ENCODE measurements around the gene DLGAP4. TPM values are rescaled to one million over a fixed set of nuclear protein-coding genes. Genes with fewer than 3 reads are reported as not detected.

DLGAP4 gene
- total and polyA plus RNA-seq, 2 of the 8 experiments (the other 6 are each of a cell fraction or from before 2014, with no cell fraction given), result 41.2 to 57.2 TPM

- DNase-seq (ENCODE audit: low read depth in 1 of 2, low spot score in 2 of 2) (no peak), FAIRE-seq (no peak)
- Histone ChIP-seq H2AFZ (ENCODE audit: low read length) (no peak overlapping the region), H4K5ac (ENCODE audit: insufficient read length, low read depth, low read length) (no peak overlapping the region), H3K23ac (ENCODE audit: insufficient read length) (no peak overlapping the region), H3K4ac (replicated peaks; ENCODE audit: insufficient read length, low read depth, low read length) (no peak overlapping the region), H3K79me2 (ENCODE audit: control insufficient read depth in 1 of 2, insufficient read depth in 2 of 2, low read length in 2 of 2) (no peaks in the 10 kb centered on the region), H2AK5ac (ENCODE audit: low read depth, low read length) (no peak overlapping the region), H3K9me3 (ENCODE audit: insufficient read depth in 2 of 2, low read depth in 1 of 2, low read length in 1 of 2) (no peaks in the 10 kb centered on the region), H2BK20ac (ENCODE audit: low read length) (no peak overlapping the region), H3K27me3 (replicated peaks in 1 of 4; ENCODE audit: control insufficient read depth in 3 of 4, extremely low read depth in 1 of 4, insufficient read depth in 3 of 4, low read length in 3 of 4) (no peaks in the 10 kb centered on the region), H3K27ac (ENCODE audit: low read depth, low read length) (no peak overlapping the region), H2BK5ac (ENCODE audit: low read depth, low read length) (no peak overlapping the region), H3K56ac (replicated peaks; ENCODE audit: insufficient read length, low read depth, low read length) (no peak overlapping the region), H3K23me2 (ENCODE audit: low read depth, low read length) (no peaks in the 10 kb centered on the region), H2BK120ac (replicated peaks; ENCODE audit: low read depth, low read length) (no peak overlapping the region), H2BK12ac (ENCODE audit: low read depth, low read length) (no peak overlapping the region), H3K18ac (ENCODE audit: extremely low read depth, low read length) (no peak overlapping the region), H3K79me1 (ENCODE audit: low read depth, low read length) (no peaks in the 10 kb centered on the region), H4K8ac (ENCODE audit: extremely low read depth, insufficient read depth, low read length) (no peak overlapping the region; the same call in 1 of the 2 replicates), H2BK15ac (ENCODE audit: low read length) (no peak overlapping the region), H4K91ac (replicated peaks; ENCODE audit: insufficient read length, low read length) (no peak overlapping the region), H3K4me1 (replicated peaks in 1 of 4; ENCODE audit: control insufficient read depth in 3 of 4, insufficient read depth in 4 of 4, low read length in 3 of 4) (no peaks in the 10 kb centered on the region), H3K9ac (replicated peaks in 1 of 4; ENCODE audit: extremely low read depth in 1 of 4, low read depth in 3 of 4, low read length in 3 of 4) (no peak overlapping the region), H3K36me3 (ENCODE audit: control insufficient read depth in 2 of 4, insufficient read depth in 4 of 4, low read length in 3 of 4) (no peaks in the 10 kb centered on the region), H4K20me1 (replicated peaks in 1 of 2; ENCODE audit: control insufficient read depth in 1 of 2, insufficient read depth in 2 of 2, low read length in 2 of 2) (peaks cover 0 to 5% of the 10 kb centered on the region in 2 experiments), H3K4me2 (ENCODE audit: insufficient read depth in 1 of 2, low read depth in 2 of 2, low read length in 2 of 2) (no peak overlapping the region), H3K4me3 (ENCODE audit: extremely low read depth in 1 of 4, insufficient read depth in 2 of 4, low read depth in 3 of 4, low read length in 4 of 4) (no peak overlapping the region), H3K14ac (ENCODE audit: insufficient read length) (no peak overlapping the region)
- ChIA-PET POLR2A (ENCODE audit: partially characterized antibody) (no interaction called here), CTCF (ENCODE audit: partially characterized antibody) (interaction anchor here (1.0 to 1.6 kb wide), 2 partner anchors 30 to 141 kb away, joined by 3 read pairs; no protein-coding TSS in a partner anchor)
- 75% methylated on average over 5 of the region's 5 CpGs; no CpG with 5 or more reads in 1 of the 2 experiments for WGBS, 2 experiments (ENCODE audit: extremely low coverage in 1 of 2, insufficient coverage in 1 of 2, insufficient read length in 1 of 2, insufficient replicate concordance in 2 of 2, low coverage in 1 of 2, low lambda C conversion rate in 2 of 2, missing lambda C conversion rate in 1 of 2)
- TF ChIP-seq NRF1 (IDR thresholded peaks at IDR 0.05; ENCODE audit: low read depth, low read length) (no peak), ZNF274 (IDR thresholded peaks at IDR 0.05; ENCODE audit: borderline replicate concordance, extremely low read depth, low read length) (no peak), BCL11A (IDR thresholded peaks at IDR 0.05; ENCODE audit: low read depth in 2 of 2, low read length in 2 of 2) (no peak), POLR2A (IDR thresholded peaks at IDR 0.05; ENCODE audit: control extremely low read depth in 1 of 2, low read depth in 2 of 2, low read length in 2 of 2) (no peak), SIRT6 (IDR thresholded peaks at IDR 0.05; ENCODE audit: low read length) (no peak), TAF1 (IDR thresholded peaks at IDR 0.05; ENCODE audit: low read depth, low read length) (no peak), KDM4A (IDR thresholded peaks at IDR 0.05; ENCODE audit: low read depth, low read length, severe bottlenecking) (no peak), GTF2F1 (IDR thresholded peaks at IDR 0.05; ENCODE audit: borderline replicate concordance, low read depth, low read length) (no peak), TBP (IDR thresholded peaks at IDR 0.05; ENCODE audit: low read depth, low read length) (no peak), CBX8 (IDR thresholded peaks at IDR 0.05; ENCODE audit: borderline replicate concordance, low read depth, low read length) (no peak), NANOG (IDR thresholded peaks at IDR 0.05; ENCODE audit: insufficient read depth, low read depth, low read length, poor library complexity, severe bottlenecking) (no peak)
- TF ChIP-seq, protein P1, sequence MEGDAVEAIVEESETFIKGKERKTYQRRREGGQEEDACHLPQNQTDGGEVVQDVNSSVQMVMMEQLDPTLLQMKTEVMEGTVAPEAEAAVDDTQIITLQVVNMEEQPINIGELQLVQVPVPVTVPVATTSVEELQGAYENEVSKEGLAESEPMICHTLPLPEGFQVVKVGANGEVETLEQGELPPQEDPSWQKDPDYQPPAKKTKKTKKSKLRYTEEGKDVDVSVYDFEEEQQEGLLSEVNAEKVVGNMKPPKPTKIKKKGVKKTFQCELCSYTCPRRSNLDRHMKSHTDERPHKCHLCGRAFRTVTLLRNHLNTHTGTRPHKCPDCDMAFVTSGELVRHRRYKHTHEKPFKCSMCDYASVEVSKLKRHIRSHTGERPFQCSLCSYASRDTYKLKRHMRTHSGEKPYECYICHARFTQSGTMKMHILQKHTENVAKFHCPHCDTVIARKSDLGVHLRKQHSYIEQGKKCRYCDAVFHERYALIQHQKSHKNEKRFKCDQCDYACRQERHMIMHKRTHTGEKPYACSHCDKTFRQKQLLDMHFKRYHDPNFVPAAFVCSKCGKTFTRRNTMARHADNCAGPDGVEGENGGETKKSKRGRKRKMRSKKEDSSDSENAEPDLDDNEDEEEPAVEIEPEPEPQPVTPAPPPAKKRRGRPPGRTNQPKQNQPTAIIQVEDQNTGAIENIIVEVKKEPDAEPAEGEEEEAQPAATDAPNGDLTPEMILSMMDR (IDR thresholded peaks at IDR 0.05; ENCODE audit: control extremely low read depth in 1 of 3, insufficient read depth in 1 of 3, low read depth in 1 of 3, low read length in 3 of 3), result no peak
- TF ChIP-seq, protein P2, sequence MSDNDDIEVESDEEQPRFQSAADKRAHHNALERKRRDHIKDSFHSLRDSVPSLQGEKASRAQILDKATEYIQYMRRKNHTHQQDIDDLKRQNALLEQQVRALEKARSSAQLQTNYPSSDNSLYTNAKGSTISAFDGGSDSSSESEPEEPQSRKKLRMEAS (IDR thresholded peaks at IDR 0.05), result no peak
Observed at GRCh38 chr20:36297656-36298055, 8.5 kb upstream of the DLGAP4 start.

Measured in H1 (cell line).